Body of pancreas (tissue), 4 donors: Measurements from ENCODE around the gene MRPL41. TPM values are rescaled to one million over a fixed set of nuclear protein-coding genes. Genes with fewer than 3 reads are reported as not detected.
"Not testable (repeated sequence)": the region's sequence is repeated elsewhere in the genome, so short reads cannot be mapped to it uniquely, and the experiment has no call there.

Source experiments
- ATAC-seq: fragments of 150-250 bp; one replicate; pipeline ENCODE4 v1.9.1; 2016
- DNase-seq, 4 donors: peaks; one replicate each; pipeline ENCODE4 v3.0.0-alpha.2; 2019
- H3K27ac ChIP-seq, 4 donors: fragments of 200-600 bp; sonication (generic); 1 replicate in 3 of 4; 2 replicates in 1 of 4; pipeline versions ENCODE4 v1.5.1 to v1.6.1; 2016 to 2019; ENCODE audit warnings: mild to moderate bottlenecking in 1 of 4, mixed read lengths in 1 of 4, moderate library complexity in 1 of 4
- H3K27me3 ChIP-seq, 2 donors: fragments of 200-600 bp; sonication (generic); one replicate each; pipeline ENCODE4 v1.6.0; 2016; ENCODE audit warnings: mild to moderate bottlenecking in 1 of 2
- H3K36me3 ChIP-seq, 2 donors: fragments of 200-600 bp; sonication (generic); replicated peaks in 1 of 2; 2 replicates each; pipeline ENCODE4 v1.5.1; 2016; ENCODE audit warnings: low read depth in 2 of 2; ENCODE audit not compliant: insufficient read depth in 1 of 2
- H3K4me1 ChIP-seq: fragments of 200-600 bp; sonication (generic); one replicate; pipeline ENCODE4 v1.6.0; 2016
- H3K4me3 ChIP-seq, 2 donors: fragments of 200-600 bp; sonication (generic); 1 replicate in 1 of 2; 2 replicates in 1 of 2; pipeline ENCODE4 v1.5.1; 2016 to 2019
- H3K9me3 ChIP-seq, 3 donors: fragments of 200-600 bp; sonication (generic); 1 replicate in 2 of 3; 2 replicates in 1 of 3; pipeline ENCODE4 v1.5.1; 2016
- POLR2A ChIP-seq, 3 donors: fragments of 450-650 bp; IDR thresholded peaks; one replicate each; pipeline ENCODE4 v1.6.1; 2016; ENCODE audit warnings: antibody characterized with exemption in 3 of 3, mild to moderate bottlenecking in 2 of 3
- WGBS, 2 donors: methylation state at CpG; one replicate each; pipeline ENCODE4 v1.1.5; 2017; 5-methylcytosine and 5-hydroxymethylcytosine counted together
- intact Hi-C: fragments of 100-400 bp; cut with DNase I; formaldehyde crosslinking; loops from one replicate; pipeline ENCODE4 v1.15.1; 2023
- total RNA-seq, 2 donors: library from RNA; depleted of rRNA; stranded (reverse); fragments of >200 nt; gene quantifications; one replicate each; pipeline ENCODE4 v1.1.0, GENCODE V29; 2016
- TF ChIP-seq, protein P1 (sequence below), 7 experiments: fragments of 450-650 bp in 4 of 7; fragments of 200-600 bp in 3 of 7; sonication (generic) in 3 of 7; IDR thresholded peaks; one replicate each; pipeline ENCODE4 v1.5.1; 2016 to 2019; ENCODE audit warnings: antibody characterized with exemption in 7 of 7

Gene MRPL41
- total RNA-seq, 2 donors from 2014 or later: 32.9 to 37.2 TPM

DNA sequence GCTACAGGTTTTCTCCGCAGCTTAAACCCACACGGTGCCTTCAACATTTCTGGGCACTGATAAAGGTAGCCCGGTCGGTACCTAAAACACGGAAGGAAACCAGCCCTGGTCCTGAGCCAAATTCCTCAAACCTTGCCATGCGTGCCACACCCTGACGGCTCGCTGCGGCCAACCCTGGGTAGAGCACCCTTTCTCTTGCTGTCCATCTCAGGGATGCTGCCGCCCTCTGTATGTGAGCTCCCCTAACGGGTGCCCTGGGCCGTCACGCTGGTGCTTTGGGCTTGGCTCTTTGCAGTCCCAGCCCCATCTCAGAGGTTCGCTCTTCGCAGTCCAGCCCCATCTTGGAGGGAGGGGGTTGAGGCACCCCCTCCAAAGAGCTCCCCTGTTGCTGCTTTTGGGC, 45.4 kb upstream of the MRPL41 start:
- H3K27ac ChIP-seq: no peak overlapping the region
- DNase-seq: no peak
- WGBS, 2 donors: 81 to 85% methylated on average over 4 to 14 of the region's 15 CpGs
- ATAC-seq: no peak
- intact Hi-C loops: no loop called here
- H3K4me1 ChIP-seq: no peaks in the 10 kb centered on the region
- TF ChIP-seq, protein P1, sequence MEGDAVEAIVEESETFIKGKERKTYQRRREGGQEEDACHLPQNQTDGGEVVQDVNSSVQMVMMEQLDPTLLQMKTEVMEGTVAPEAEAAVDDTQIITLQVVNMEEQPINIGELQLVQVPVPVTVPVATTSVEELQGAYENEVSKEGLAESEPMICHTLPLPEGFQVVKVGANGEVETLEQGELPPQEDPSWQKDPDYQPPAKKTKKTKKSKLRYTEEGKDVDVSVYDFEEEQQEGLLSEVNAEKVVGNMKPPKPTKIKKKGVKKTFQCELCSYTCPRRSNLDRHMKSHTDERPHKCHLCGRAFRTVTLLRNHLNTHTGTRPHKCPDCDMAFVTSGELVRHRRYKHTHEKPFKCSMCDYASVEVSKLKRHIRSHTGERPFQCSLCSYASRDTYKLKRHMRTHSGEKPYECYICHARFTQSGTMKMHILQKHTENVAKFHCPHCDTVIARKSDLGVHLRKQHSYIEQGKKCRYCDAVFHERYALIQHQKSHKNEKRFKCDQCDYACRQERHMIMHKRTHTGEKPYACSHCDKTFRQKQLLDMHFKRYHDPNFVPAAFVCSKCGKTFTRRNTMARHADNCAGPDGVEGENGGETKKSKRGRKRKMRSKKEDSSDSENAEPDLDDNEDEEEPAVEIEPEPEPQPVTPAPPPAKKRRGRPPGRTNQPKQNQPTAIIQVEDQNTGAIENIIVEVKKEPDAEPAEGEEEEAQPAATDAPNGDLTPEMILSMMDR (IDR thresholded peaks at IDR 0.05): no peak
- TF ChIP-seq POLR2A (IDR thresholded peaks at IDR 0.05): no peak
- no peaks in the 10 kb centered on the region for H3K9me3 ChIP-seq
- no peaks in the 10 kb centered on the region for H3K36me3 ChIP-seq
- H3K27me3 ChIP-seq: no peaks in the 10 kb centered on the region
- H3K4me3 ChIP-seq: no peak overlapping the region

DNA sequence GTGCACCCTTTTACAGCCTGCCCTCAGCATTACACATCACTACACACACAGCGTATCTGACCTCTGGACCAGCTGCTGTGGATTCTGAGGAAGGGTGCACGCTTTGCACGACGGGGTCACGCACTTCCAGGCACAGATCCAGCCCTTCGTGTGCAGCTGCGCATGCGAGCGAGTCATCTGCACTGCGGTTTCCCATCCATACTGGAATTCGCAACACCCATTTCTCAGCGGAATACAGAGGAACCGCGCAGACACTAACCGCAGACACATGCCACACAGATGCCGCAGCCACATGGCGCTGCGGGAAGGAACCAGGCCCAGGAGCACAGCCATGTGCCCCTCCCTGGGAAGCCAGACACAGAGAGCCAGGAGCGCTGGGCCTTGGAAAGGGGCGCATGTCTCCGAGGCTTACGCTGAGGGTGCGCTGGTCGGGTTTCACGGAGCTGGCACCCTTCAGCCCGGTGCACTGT, 44.9 kb upstream of the MRPL41 start:
- Histone ChIP-seq H3K4me3 (no peak overlapping the region), H3K9me3 (no peaks in the 10 kb centered on the region), H3K27me3 (no peaks in the 10 kb centered on the region), H3K36me3 (no peaks in the 10 kb centered on the region), H3K4me1 (no peaks in the 10 kb centered on the region), H3K27ac (no peak overlapping the region)
- intact Hi-C loops: no loop called here
- 91 to 95% methylated on average over 8 to 25 of the region's 26 CpGs for WGBS, 2 donors
- ATAC-seq: peak; percentile 12
- DNase-seq: no peak
- TF ChIP-seq, protein P1 (IDR thresholded peaks at IDR 0.05): no peak
- no peak for TF ChIP-seq POLR2A (IDR thresholded peaks at IDR 0.05)

DNA sequence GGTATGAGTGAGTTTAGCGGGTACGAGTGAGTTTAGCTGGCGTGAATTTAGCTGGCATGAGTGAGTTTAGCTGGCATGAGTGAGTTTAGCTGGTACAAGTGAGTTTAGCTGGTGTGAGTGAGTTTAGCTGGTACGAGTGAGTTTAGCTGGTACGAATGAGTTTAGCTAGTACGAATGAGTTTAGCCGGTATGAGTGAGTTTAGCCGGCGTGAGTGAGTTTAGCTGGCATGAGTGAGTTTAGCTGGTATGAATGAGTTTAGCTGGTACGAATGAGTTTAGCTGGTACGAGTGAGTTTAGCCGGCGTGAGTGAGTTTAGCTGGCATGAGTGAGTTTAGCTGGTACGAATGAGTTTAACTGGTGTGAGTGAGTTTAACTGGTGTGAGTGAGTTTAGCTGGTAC, 42.5 kb upstream of the MRPL41 start:
- intact Hi-C loops: no loop called here
- DNase-seq (no peak), ATAC-seq (no peak)
- TF ChIP-seq, protein P1 (IDR thresholded peaks at IDR 0.05): no peak
- no peak for TF ChIP-seq POLR2A (IDR thresholded peaks at IDR 0.05)
- no peaks in the 10 kb centered on the region for H3K27me3 ChIP-seq
- no peaks in the 10 kb centered on the region for H3K9me3 ChIP-seq
- 81 to 90% methylated on average over 14 of the region's 14 CpGs for WGBS, 2 donors
- H3K27ac ChIP-seq: no peak overlapping the region
- H3K36me3 ChIP-seq: no peaks in the 10 kb centered on the region
- no peaks in the 10 kb centered on the region for H3K4me1 ChIP-seq
- H3K4me3 ChIP-seq: no peak overlapping the region

DNA sequence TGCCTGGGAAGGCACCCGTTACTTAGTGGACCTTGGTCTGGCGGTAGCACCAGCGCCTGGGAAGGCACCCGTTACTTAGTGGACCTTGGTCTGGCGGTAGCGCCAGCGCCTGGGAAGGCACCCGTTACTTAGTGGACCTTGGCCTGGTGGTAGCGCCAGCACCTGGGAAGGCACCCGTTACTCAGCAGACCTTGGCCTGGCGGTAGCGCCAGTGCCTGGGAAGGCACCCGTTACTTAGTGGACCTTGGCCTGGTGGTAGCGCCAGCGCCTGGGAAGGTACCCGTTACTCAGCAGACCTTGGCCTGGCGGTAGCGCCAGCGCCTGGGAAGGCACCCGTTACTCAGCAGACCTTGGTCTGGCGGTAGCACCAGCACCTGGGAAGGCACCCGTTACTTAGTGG, 40.6 kb upstream of the MRPL41 start:
- intact Hi-C loops, H3K27me3 ChIP-seq, H3K36me3 ChIP-seq, H3K9me3 ChIP-seq, H3K4me3 ChIP-seq, H3K27ac ChIP-seq, H3K4me1 ChIP-seq, ATAC-seq: not testable (repeated sequence)
- DNase-seq: peak in 2 of 4 donors; percentile 29 to 31
- 84 to 88% methylated on average over 1 to 22 of the region's 22 CpGs for WGBS, 2 donors

DNA sequence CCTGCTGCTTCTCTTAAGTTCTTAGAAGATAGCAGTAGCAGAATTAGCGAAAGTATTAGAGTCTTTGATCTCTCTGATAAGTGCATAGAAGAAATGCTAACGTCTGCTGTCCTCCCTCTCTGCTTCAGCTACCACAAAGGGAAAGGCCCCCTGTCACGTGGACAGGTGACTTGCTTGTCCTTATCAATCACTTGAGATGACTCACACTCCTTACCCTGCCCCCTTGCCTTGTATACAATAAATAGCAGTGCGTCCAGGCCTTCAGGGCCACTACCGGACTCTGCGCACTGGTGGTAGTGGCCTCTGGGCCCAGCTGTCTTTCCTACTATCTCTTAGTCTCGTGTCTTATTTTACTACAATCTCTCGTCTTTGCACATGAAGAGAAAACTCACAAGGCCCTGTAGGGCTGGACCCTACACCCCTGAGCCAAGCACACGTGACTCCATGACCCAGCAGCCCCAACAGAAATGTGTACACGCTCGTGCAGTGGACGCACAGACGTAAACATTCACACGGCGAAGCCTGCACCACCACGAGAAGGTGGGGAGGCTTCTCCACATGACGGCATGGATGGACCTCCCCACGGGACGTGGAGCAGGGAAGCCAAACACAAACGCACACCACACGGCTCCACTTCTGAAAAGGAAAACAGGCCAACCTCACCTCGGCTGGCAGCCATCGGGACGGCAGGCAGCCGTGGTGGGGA, 39.8 kb upstream of the MRPL41 start:
- peak in 1 of 4 donors; percentile 68 for DNase-seq

DNA sequence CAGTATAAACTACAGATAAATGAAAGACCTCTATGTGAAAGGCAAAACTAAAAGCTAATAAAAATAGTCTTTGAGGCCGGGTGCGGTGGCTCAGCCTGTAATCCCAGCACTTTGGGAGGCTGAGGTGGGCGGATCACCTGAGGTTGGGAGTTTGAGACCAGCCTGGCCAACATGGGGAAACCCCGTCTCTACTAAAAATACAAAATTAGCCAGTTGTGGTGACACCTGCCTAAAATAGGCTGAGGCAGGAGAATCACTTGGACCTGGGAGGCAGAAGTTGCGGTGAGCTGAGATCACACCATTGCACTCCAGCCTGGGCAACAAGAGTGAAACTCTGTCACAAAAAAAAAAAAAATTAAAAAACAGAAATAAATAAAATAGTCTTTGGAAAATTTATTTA, 38.5 kb upstream of the MRPL41 start:
- H3K4me1 ChIP-seq, H3K9me3 ChIP-seq, H3K36me3 ChIP-seq, H3K4me3 ChIP-seq, H3K27ac ChIP-seq, intact Hi-C loops, DNase-seq, H3K27me3 ChIP-seq, ATAC-seq: not testable (repeated sequence)
- whole genome bisulfite sequencing, 2 donors: 90% methylated on average over 5 of the region's 5 CpGs

More for the DNA sequence above, 39.8 kb upstream of the MRPL41 start:
- Histone ChIP-seq H3K9me3 (no peaks in the 10 kb centered on the region), H3K27ac (peak overlapping the region in 1 of 4 donors; percentile 25), H3K27me3 (no peaks in the 10 kb centered on the region), H3K4me1 (no peaks in the 10 kb centered on the region), H3K4me3 (no peak overlapping the region), H3K36me3 (no peaks in the 10 kb centered on the region)
- 88 to 92% methylated on average over 23 to 25 of the region's 25 CpGs for WGBS, 2 donors
- intact Hi-C loops: no loop called here
- no peak for TF ChIP-seq POLR2A (IDR thresholded peaks at IDR 0.05)
- TF ChIP-seq, protein P1 (IDR thresholded peaks at IDR 0.05): no peak
- ATAC-seq: no peak

DNA sequence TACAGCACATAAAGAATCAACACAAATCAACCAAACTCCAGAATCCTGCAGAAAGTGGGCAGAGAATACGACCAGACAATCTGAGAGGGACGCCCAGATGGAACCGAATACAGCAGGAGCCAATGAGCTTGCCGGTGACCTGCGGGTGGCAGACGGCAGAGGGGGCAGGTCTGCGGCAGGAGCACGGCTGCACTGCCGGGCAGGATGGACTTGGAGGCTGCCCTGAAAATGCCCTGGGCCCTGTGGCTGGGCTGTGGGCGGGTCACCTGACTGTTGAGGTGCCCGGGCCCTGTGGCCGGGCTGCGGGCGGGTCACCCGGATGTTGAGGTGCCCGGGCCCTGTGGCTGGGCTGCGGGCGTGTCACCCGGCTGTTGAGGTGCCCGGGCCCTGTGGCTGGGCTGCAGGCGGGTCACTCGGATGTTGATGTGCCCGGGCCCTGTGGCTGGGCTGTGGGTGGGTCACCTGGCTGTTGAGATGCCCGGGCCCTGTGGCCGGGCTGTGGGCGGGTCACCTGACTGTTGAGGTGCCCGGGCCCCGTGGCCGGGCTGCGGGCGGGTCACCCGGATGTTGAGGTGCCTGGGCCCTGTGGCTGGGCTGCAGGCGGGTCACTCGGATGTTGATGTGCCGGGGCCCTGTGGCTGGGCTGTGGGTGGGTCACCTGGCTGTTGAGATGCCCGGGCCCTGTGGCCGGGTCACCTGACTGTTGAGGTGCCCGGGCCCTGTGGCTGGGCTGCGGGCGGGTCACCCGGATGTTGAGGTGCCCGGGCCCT, 37.7 kb upstream of the MRPL41 start:
- WGBS, 2 donors: 80 to 82% methylated on average over 14 to 22 of the region's 42 CpGs
- intact Hi-C loops, ATAC-seq: not testable (repeated sequence)

More for the DNA sequence above, 37.7 kb upstream of the MRPL41 start:
- not testable (repeated sequence) for DNase-seq, H3K27me3 ChIP-seq, H3K36me3 ChIP-seq, H3K9me3 ChIP-seq, H3K4me3 ChIP-seq, H3K27ac ChIP-seq, H3K4me1 ChIP-seq
